GM23248 (cell line): ENCODE data around the gene PDCD1LG2.

Experiments
- EZH2 ChIP-seq: fragments of 200-600 bp; sonication (generic); IDR thresholded peaks from 2 replicates; pipeline ENCODE4 v1.6.1; 2018; ENCODE audit warnings: antibody characterized with exemption, mild to moderate bottlenecking; ENCODE audit not compliant: insufficient read depth, poor library complexity, severe bottlenecking
- EZH2phosphoT487 ChIP-seq: fragments of 200-600 bp; sonication (generic); IDR thresholded peaks from 2 replicates; pipeline ENCODE4 v1.6.1; 2018; ENCODE audit warnings: antibody characterized with exemption, moderate library complexity, mild to moderate bottlenecking, low read depth; ENCODE audit not compliant: insufficient read depth

GRCh38 chr9:5617749-5618148 lies 107.4 kb downstream of the PDCD1LG2 start:
- TF ChIP-seq EZH2phosphoT487: no peak
- TF ChIP-seq EZH2: no peak
